A549 (cell line): Measurements from ENCODE around the gene PRKCQ.

Source experiments
- CTCF ChIP-seq: fragments of >200 bp; sonication (Bioruptor Twin); formaldehyde crosslinking; IDR thresholded peaks from 3 replicates; pipeline ENCODE4 v1.5.1; 2016
- ESRRA ChIP-seq: fragments of 150-350 bp; IDR thresholded peaks from 2 replicates; pipeline ENCODE4 v1.6.1; 2014; ENCODE audit warnings: mild to moderate bottlenecking, low read length, borderline replicate concordance
- JUN ChIP-seq, 2 experiments: fragments of >200 bp; sonication (Bioruptor Twin); formaldehyde crosslinking; IDR thresholded peaks; 2 replicates in 1 of 2; 3 replicates in 1 of 2; pipeline ENCODE4 v1.6.1; 2016 to 2017
- RNF2 ChIP-seq: fragments of 200-600 bp; sonication (generic); IDR thresholded peaks from 2 replicates; pipeline ENCODE4 v1.6.1; 2016; ENCODE audit warnings: low read depth, mild to moderate bottlenecking, antibody characterized with exemption, moderate library complexity, borderline replicate concordance

GRCh38 chr10:6396226-6396625, 183.8 kb downstream of the PRKCQ start:
- TF ChIP-seq RNF2 = no peak
- TF ChIP-seq JUN (IDR thresholded peaks at IDR 0.05) = no peak
- TF ChIP-seq CTCF = no peak
- no peak for TF ChIP-seq ESRRA
